GM19452 (cell line): Measurements from ENCODE around the gene PARP16.
"Not testable (repeated sequence)": the region's sequence is repeated elsewhere in the genome, so short reads cannot be mapped to it uniquely, and the experiment has no call there.

Experiments
- ATAC-seq: cut with Tn5 transposase; IDR thresholded peaks from one replicate; pipeline ENCODE4 v1.9.1; 2021; ENCODE audit not compliant: unreplicated experiment

Gene PARP16

GRCh38 chr15:65278480-65278879 is 8.2 kb downstream of the PARP16 start:
- no peak for ATAC-seq

- no peak for ATAC-seq
Measured at GRCh38 chr15:65277015-65277414, 9.7 kb downstream of the PARP16 start.

GRCh38 chr15:65275728-65276126 is 11.0 kb downstream of the PARP16 start:
- no peak for ATAC-seq

GRCh38 chr15:65275104-65275727 is 11.5 kb downstream of the PARP16 start:
- ATAC-seq: no peak

GRCh38 chr15:65270811-65271545 is 15.7 kb downstream of the PARP16 start:
- ATAC-seq: not testable (repeated sequence)

GRCh38 chr15:65268411-65268810 is 18.3 kb downstream of the PARP16 start:
- ATAC-seq: no peak

GRCh38 chr15:65266469-65266868 is 20.2 kb downstream of the PARP16 start:
- no peak for ATAC-seq

- ATAC-seq: no peak
Measured at GRCh38 chr15:65264863-65265430, 21.7 kb downstream of the PARP16 start.

- ATAC-seq: no peak
Measured at GRCh38 chr15:65263313-65263712, 23.4 kb downstream of the PARP16 start.

GRCh38 chr15:65260968-65261367 is 25.7 kb downstream of the PARP16 start:
- no peak for ATAC-seq

GRCh38 chr15:65259367-65259797 is 27.3 kb downstream of the PARP16 start:
- ATAC-seq: no peak

GRCh38 chr15:65258375-65259262 is 28.1 kb downstream of the PARP16 start:
- no peak for ATAC-seq

- ATAC-seq: no peak
Measured at GRCh38 chr15:65255486-65256140, 31.1 kb downstream of the PARP16 start.

- no peak for ATAC-seq
Measured at GRCh38 chr15:65254758-65255157, 31.9 kb downstream of the PARP16 start.

GRCh38 chr15:65254356-65254755 is 32.3 kb downstream of the PARP16 start:
- no peak for ATAC-seq

GRCh38 chr15:65249641-65250040 is 37.0 kb downstream of the PARP16 start:
- ATAC-seq: no peak

- no peak for ATAC-seq
Measured at GRCh38 chr15:65248511-65249255, 38.0 kb downstream of the PARP16 start.

GRCh38 chr15:65246939-65247338 is 39.7 kb downstream of the PARP16 start:
- no peak for ATAC-seq

GRCh38 chr15:65246026-65246714 is 40.5 kb downstream of the PARP16 start:
- no peak for ATAC-seq
